ENCODE results near the gene TRAP1. TPM values are rescaled to one million over a fixed set of nuclear protein-coding genes. Genes with fewer than 3 reads are reported as not detected.

The TRAP1 gene
- total RNA-seq, 2 donors from 2014 or later: 78.1 to 92.9 TPM

DNA sequence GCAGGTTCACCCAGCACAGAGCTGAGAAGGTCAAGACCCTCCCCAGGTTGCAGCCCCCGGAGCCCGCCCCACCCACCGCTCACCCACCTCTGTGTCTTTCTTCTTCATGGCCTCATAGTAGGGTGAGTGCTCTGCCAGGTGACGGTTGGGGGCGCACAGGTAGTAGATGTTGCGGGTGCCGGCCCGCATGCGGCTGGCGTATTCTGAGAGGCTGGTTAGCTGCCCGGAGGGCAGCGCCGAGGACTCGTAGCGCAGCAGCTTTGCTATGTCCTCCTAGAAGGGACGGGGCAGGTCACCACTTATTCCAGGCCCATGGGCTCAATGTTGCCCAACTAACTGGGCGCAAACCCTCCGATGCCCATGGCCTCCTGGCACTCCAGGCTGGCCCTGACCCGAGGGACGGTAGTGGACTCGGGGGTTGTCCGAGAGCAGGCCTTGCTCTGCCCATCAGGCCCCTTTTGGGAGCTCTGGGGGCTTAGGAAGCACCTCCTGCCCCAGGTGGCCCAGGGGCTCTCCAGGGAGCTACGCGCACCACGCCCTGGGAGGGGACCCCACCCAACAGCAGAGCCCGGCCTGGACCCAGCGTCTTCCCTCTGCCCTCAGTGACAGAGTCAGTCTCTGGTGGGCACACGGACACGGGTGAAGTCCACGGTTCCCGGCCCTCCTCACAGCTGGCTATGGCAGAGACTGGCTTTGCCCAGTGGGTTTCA lies 53.0 kb downstream of the TRAP1 start:
- intact Hi-C loops (cut with DNase I): no loop called here
- DNase-seq (no peak), ATAC-seq (no peak)
- Histone ChIP-seq H3K4me1 (no peaks in the 10 kb centered on the region), H3K4me3 (no peak overlapping the region), H3K27ac (no peak overlapping the region), H3K9me3 (no peaks in the 10 kb centered on the region), H3K36me3 (replicated peaks in 1 of 2; ENCODE audit: insufficient read depth in 1 of 2, low read depth in 2 of 2) (peaks cover 10 to 19% of the 10 kb centered on the region in 2 donors), H3K27me3 (no peaks in the 10 kb centered on the region)
- TF ChIP-seq POLR2A (IDR thresholded peaks at IDR 0.05): no peak
- TF ChIP-seq, protein P1, sequence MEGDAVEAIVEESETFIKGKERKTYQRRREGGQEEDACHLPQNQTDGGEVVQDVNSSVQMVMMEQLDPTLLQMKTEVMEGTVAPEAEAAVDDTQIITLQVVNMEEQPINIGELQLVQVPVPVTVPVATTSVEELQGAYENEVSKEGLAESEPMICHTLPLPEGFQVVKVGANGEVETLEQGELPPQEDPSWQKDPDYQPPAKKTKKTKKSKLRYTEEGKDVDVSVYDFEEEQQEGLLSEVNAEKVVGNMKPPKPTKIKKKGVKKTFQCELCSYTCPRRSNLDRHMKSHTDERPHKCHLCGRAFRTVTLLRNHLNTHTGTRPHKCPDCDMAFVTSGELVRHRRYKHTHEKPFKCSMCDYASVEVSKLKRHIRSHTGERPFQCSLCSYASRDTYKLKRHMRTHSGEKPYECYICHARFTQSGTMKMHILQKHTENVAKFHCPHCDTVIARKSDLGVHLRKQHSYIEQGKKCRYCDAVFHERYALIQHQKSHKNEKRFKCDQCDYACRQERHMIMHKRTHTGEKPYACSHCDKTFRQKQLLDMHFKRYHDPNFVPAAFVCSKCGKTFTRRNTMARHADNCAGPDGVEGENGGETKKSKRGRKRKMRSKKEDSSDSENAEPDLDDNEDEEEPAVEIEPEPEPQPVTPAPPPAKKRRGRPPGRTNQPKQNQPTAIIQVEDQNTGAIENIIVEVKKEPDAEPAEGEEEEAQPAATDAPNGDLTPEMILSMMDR (IDR thresholded peaks at IDR 0.05): no peak
- WGBS, 2 donors: 96 to 97% methylated on average over 3 to 29 of the region's 31 CpGs

DNA sequence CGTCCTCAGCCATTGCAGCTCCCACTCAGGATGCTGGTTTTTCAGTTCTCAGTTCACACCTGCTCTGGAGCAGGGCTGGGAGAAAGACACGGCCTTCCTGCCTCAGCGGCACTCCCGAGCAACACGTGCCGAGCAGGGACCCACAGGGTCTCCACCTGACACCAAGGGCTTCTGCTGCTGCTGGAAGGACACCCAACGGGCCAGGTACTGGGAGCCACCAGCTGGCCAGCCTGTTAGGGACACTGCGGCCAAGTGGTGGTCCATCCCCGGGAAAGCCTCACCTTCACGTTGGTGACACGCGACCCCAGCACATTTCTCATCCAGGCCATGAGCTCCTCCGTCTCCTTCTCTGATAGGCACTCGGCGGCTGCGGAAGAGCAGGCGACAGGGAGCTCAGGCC lies 54.7 kb downstream of the TRAP1 start:
- no peak overlapping the region for H3K4me3 ChIP-seq
- H3K27me3 ChIP-seq: no peaks in the 10 kb centered on the region
- H3K36me3 ChIP-seq (replicated peaks in 1 of 2; ENCODE audit: insufficient read depth in 1 of 2, low read depth in 2 of 2): peaks cover 17 to 20% of the 10 kb centered on the region in 2 donors
- 89 to 97% methylated on average over 16 to 17 of the region's 17 CpGs for WGBS, 2 donors
- no peak for DNase-seq
- H3K9me3 ChIP-seq: no peaks in the 10 kb centered on the region
- ATAC-seq: no peak
- H3K27ac ChIP-seq: no peak overlapping the region
- TF ChIP-seq POLR2A (IDR thresholded peaks at IDR 0.05): no peak
- TF ChIP-seq, protein P1 (IDR thresholded peaks at IDR 0.05): no peak
- intact Hi-C loops (cut with DNase I): no loop called here
- H3K4me1 ChIP-seq: peaks cover under 1% of the 10 kb centered on the region

DNA sequence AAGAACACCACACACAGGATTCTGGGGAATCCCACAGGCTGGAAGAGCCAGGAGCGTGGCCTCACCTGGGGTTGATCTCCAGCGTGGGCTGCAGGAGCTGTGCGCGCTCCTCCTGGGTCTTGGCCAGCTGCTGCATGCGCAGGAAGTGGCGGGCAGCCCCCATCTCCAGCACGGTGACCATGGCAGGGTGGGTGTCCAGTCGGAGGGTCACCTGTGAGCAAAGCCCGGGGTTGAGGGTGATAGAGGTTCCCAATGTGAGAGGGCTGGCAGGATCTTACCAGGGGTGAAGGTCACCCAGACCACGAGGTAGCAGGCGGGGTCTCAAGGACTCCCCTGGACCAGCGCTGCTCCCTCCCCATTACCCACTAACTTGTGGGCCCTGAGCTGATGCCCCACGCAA lies 55.4 kb downstream of the TRAP1 start:
- ATAC-seq (no peak), DNase-seq (no peak)
- Histone ChIP-seq H3K4me3 (no peak overlapping the region), H3K36me3 (replicated peaks in 1 of 2; ENCODE audit: insufficient read depth in 1 of 2, low read depth in 2 of 2) (peaks cover 23 to 25% of the 10 kb centered on the region in 2 donors), H3K27ac (no peak overlapping the region), H3K9me3 (no peaks in the 10 kb centered on the region), H3K4me1 (peaks cover 7% of the 10 kb centered on the region), H3K27me3 (no peaks in the 10 kb centered on the region)
- TF ChIP-seq, protein P1 (IDR thresholded peaks at IDR 0.05): no peak
- no peak for TF ChIP-seq POLR2A (IDR thresholded peaks at IDR 0.05)
- intact Hi-C loops (cut with DNase I): no loop called here
- WGBS, 2 donors: 80 to 93% methylated on average over 3 to 9 of the region's 13 CpGs

DNA sequence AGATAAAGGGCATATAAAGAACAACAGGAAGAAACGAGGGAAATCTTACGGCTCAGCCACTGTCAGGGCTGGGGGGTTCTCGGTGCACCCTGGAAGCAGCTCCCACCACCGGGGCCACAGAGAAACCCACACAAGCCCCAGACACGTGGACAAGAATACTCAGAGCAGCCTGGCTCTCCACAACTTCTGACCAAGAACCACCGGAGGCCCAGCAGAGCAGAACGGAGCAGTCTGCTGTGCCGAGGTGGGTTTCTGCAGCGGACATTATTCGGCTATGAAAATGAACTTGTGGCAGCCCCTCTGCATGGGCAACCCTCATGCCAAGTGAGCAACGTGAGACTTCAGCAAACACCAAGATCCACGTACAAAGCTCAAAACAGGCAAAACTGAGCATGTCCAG lies 56.0 kb downstream of the TRAP1 start:
- no peak for ATAC-seq
- H3K27me3 ChIP-seq: no peaks in the 10 kb centered on the region
- H3K9me3 ChIP-seq: no peaks in the 10 kb centered on the region
- peaks cover 25% of the 10 kb centered on the region in 2 donors for H3K36me3 ChIP-seq (replicated peaks in 1 of 2; ENCODE audit: insufficient read depth in 1 of 2, low read depth in 2 of 2)
- DNase-seq: no peak
- intact Hi-C loops (cut with DNase I): no loop called here
- TF ChIP-seq POLR2A (IDR thresholded peaks at IDR 0.05): no peak
- TF ChIP-seq, protein P1 (IDR thresholded peaks at IDR 0.05): no peak
- H3K4me3 ChIP-seq: no peak overlapping the region
- no peak overlapping the region for H3K27ac ChIP-seq
- 81 to 86% methylated on average over 8 to 12 of the region's 12 CpGs for WGBS, 2 donors
- H3K4me1 ChIP-seq: peaks cover 13% of the 10 kb centered on the region

DNA sequence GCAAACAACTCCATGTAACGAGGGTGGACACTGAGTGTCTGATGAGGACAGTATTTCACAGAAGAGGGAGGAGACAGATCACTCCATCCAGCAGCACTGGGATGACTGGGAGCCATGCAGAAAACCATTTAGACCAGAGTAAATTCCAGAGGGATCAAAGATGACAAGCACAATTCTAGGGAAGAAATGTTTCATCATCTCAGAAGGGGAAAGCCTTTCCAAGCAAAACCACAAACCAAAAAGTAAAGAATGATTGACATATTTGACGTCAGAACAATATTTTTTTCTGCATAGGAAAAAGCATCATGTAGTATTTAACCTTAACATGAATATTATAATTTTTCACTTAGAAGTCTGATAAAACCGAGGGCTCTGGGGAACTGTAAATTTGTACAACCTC lies 58.1 kb downstream of the TRAP1 start:
- H3K27ac ChIP-seq: no peak overlapping the region
- WGBS, 2 donors: 54 to 70% methylated on average over 3 of the region's 3 CpGs
- peaks cover 32% of the 10 kb centered on the region for H3K4me1 ChIP-seq
- intact Hi-C loops (cut with DNase I): no loop called here
- H3K4me3 ChIP-seq: no peak overlapping the region
- ATAC-seq (no peak), DNase-seq (no peak)
- peaks cover 21 to 25% of the 10 kb centered on the region in 2 donors for H3K36me3 ChIP-seq (replicated peaks in 1 of 2; ENCODE audit: insufficient read depth in 1 of 2, low read depth in 2 of 2)
- H3K9me3 ChIP-seq: no peaks in the 10 kb centered on the region
- TF ChIP-seq POLR2A (IDR thresholded peaks at IDR 0.05): no peak
- TF ChIP-seq, protein P1 (IDR thresholded peaks at IDR 0.05): no peak
- no peaks in the 10 kb centered on the region for H3K27me3 ChIP-seq

All from body of pancreas (tissue), 4 donors.